SK-N-SH (cell line): ENCODE measurements around the gene MAPRE2. TPM values are rescaled to one million over a fixed set of nuclear protein-coding genes. Genes with fewer than 3 reads are reported as not detected.
"Not testable (repeated sequence)": the region's sequence is repeated elsewhere in the genome, so short reads cannot be mapped to it uniquely, and the experiment has no call there.

ENCODE experiments used
- CTCF ChIA-PET: fragments of 300-600, 350-600 bp; formaldehyde crosslinking; extraction: SDS; loops from one replicate; lab custom pipeline; 2021; lab: Yijun Ruan, JAX
- POLR2A ChIA-PET: fragments of 350-600 bp; sonication (Branson Sonifier 250); formaldehyde crosslinking; extraction: SDS; loops from one replicate; lab custom pipeline; 2020; ENCODE audit warnings: antibody characterized with exemption, inconsistent platforms; lab: Yijun Ruan, JAX
- DNase-seq: peaks from one replicate; pipeline ENCODE4 v3.0.0; 2012
- H2AFZ ChIP-seq: fragments of 200-600 bp; sonication (generic); 2 replicates; pipeline ENCODE4 v1.8.1; 2016; ENCODE audit warnings: antibody characterized with exemption, mild to moderate bottlenecking, low read depth
- H3F3A ChIP-seq: fragments of 200-600 bp; sonication (generic); replicated peaks from 2 replicates; pipeline ENCODE3; 2016; ENCODE audit warnings: antibody characterized with exemption, mild to moderate bottlenecking; ENCODE audit not compliant: insufficient read depth
- H3K27ac ChIP-seq, 2 experiments: fragments of 200-500 bp in 1 of 2; fragments of 200-600 bp in 1 of 2; sonication (Bioruptor generic) in 1 of 2; sonication (generic), shearing (Covaris generic) in 1 of 2; 2 replicates each; pipeline versions ENCODE4 v1.5.1 to v1.6.1; 2014 to 2016; ENCODE audit warnings: low read depth in 2 of 2, inconsistent platforms in 1 of 2, low read length in 1 of 2, mild to moderate bottlenecking in 1 of 2, mixed read lengths in 1 of 2
- H3K27me3 ChIP-seq: fragments of 200-600 bp; sonication (generic), shearing (Covaris generic); 2 replicates; pipeline ENCODE4 v1.6.1; 2016; ENCODE audit warnings: mixed run types; ENCODE audit not compliant: insufficient read depth
- H3K36me3 ChIP-seq, 2 experiments: fragments of 200-500 bp in 1 of 2; fragments of 200-600 bp in 1 of 2; sonication (Bioruptor generic) in 1 of 2; sonication (generic) in 1 of 2; replicated peaks in 1 of 2; 2 replicates each; pipeline versions ENCODE3 to v1.5.1; 2014 to 2016; ENCODE audit warnings: low read length in 1 of 2, mild to moderate bottlenecking in 1 of 2; ENCODE audit not compliant: insufficient read depth in 2 of 2, control insufficient read depth in 1 of 2
- H3K4me1 ChIP-seq, 2 experiments: fragments of 200-500 bp in 1 of 2; fragments of 200-600 bp in 1 of 2; sonication (Bioruptor generic) in 1 of 2; sonication (generic), shearing (Covaris generic) in 1 of 2; 2 replicates each; pipeline versions ENCODE4 v1.5.1 to v1.6.1; 2014 to 2016; ENCODE audit warnings: low read depth in 1 of 2, low read length in 1 of 2, mixed run types in 1 of 2; ENCODE audit not compliant: insufficient read depth in 2 of 2, control insufficient read depth in 1 of 2
- H3K4me2 ChIP-seq: fragments of 200-600 bp; sonication (generic), shearing (Covaris generic); 2 replicates; pipeline ENCODE4 v1.6.1; 2017; ENCODE audit warnings: mixed run types
- H3K4me3 ChIP-seq, 2 experiments: fragments of 200-500 bp in 1 of 2; fragments of 200-600 bp in 1 of 2; sonication (Bioruptor generic) in 1 of 2; sonication (generic), shearing (Covaris generic) in 1 of 2; 2 replicates each; pipeline versions ENCODE4 v1.5.1 to v1.8.1; 2014 to 2016; ENCODE audit warnings: low read depth in 2 of 2, inconsistent platforms in 1 of 2, low read length in 1 of 2, mild to moderate bottlenecking in 1 of 2, mixed read lengths in 1 of 2, moderate library complexity in 1 of 2
- H3K79me2 ChIP-seq: fragments of 200-600 bp; sonication (generic); 2 replicates; pipeline ENCODE4 v1.8.1; 2017; ENCODE audit warnings: mild to moderate bottlenecking; ENCODE audit not compliant: insufficient read depth
- H3K9ac ChIP-seq: fragments of 200-600 bp; sonication (generic); 2 replicates; pipeline ENCODE4 v1.6.1; 2017; ENCODE audit warnings: mixed run types
- H3K9me2 ChIP-seq: fragments of 200-600 bp; sonication (generic); 2 replicates; pipeline ENCODE4 v1.6.1; 2017; ENCODE audit warnings: mixed run types
- H3K9me3 ChIP-seq: fragments of 200-600 bp; sonication (generic); 2 replicates; pipeline ENCODE4 v1.6.1; 2017; ENCODE audit warnings: mixed run types, mild to moderate bottlenecking, moderate library complexity
- H4K20me1 ChIP-seq: fragments of 200-600 bp; sonication (generic); 2 replicates; pipeline ENCODE4 v1.6.1; 2017; ENCODE audit warnings: mild to moderate bottlenecking, mixed run types; ENCODE audit not compliant: insufficient read depth
- FOSL2 ChIP-seq: IDR thresholded peaks from 2 replicates; pipeline ENCODE4 v1.4.0; 2012; ENCODE audit warnings: low read depth, mild to moderate bottlenecking, moderate library complexity, borderline replicate concordance
- FOXJ3 ChIP-seq: sonication (generic); formaldehyde crosslinking; IDR thresholded peaks from 2 replicates; pipeline ENCODE4 v1.5.1; 2020; ENCODE audit warnings: mild to moderate bottlenecking, missing genetic modification reagents
- FOXM1 ChIP-seq: IDR thresholded peaks from 2 replicates; pipeline ENCODE4 v1.4.0; 2012; ENCODE audit warnings: low read depth, mild to moderate bottlenecking
- MXI1 ChIP-seq: IDR thresholded peaks from 2 replicates; pipeline ENCODE4 v1.6.1; 2012; ENCODE audit warnings: mild to moderate bottlenecking, low read depth, low read length, improper control_type of control experiment
- POLR2AphosphoS5 ChIP-seq: IDR thresholded peaks from 2 replicates; pipeline ENCODE4 v1.6.1; 2012; ENCODE audit warnings: low read depth, low read length
- RAD21 ChIP-seq: IDR thresholded peaks from 2 replicates; pipeline ENCODE4 v1.6.1; 2012; ENCODE audit warnings: mild to moderate bottlenecking, low read length
- RCOR1 ChIP-seq: fragments of 150-350 bp; IDR thresholded peaks from 2 replicates; pipeline ENCODE4 v1.6.1; 2017; ENCODE audit warnings: antibody characterized with exemption, low read length
- RFX5 ChIP-seq: IDR thresholded peaks from 2 replicates; pipeline ENCODE4 v1.6.1; 2012; ENCODE audit warnings: mild to moderate bottlenecking, improper control_type of control experiment, low read length
- RXRA ChIP-seq: IDR thresholded peaks from 2 replicates; pipeline ENCODE4 v1.4.0; 2012; ENCODE audit warnings: low read depth, mild to moderate bottlenecking, borderline replicate concordance
- SIN3A ChIP-seq: IDR thresholded peaks from 2 replicates; pipeline ENCODE4 v1.6.1; 2012; ENCODE audit warnings: low read depth, mild to moderate bottlenecking, low read length, moderate library complexity, borderline replicate concordance
- TEAD4 ChIP-seq: IDR thresholded peaks from 2 replicates; pipeline ENCODE4 v1.4.0; 2012; ENCODE audit warnings: mild to moderate bottlenecking, borderline replicate concordance; ENCODE audit not compliant: insufficient read depth
- WGBS: methylation state at CpG from one replicate; pipeline ENCODE4 v1.1.6; 2017; ENCODE audit warnings: low lambda C conversion rate; 5-methylcytosine and 5-hydroxymethylcytosine counted together
- polyA plus RNA-seq, 3 experiments: library from polyadenylated mRNA; depleted of rRNA; stranded (reverse); fragments of >200 nt; gene quantifications; 2 replicates each; pipeline ENCODE4 v1.2.3, GENCODE V29; 2012
- TF ChIP-seq, protein P1 (sequence below): fragments of 150-350 bp; IDR thresholded peaks from 2 replicates; pipeline ENCODE4 v1.6.1; 2017; ENCODE audit warnings: antibody characterized with exemption, low read length, low read depth, borderline replicate concordance
- TF ChIP-seq, protein P2 (sequence below): IDR thresholded peaks from 2 replicates; pipeline ENCODE4 v1.4.0; 2012; ENCODE audit warnings: low read depth, borderline replicate concordance
- TF ChIP-seq, protein P3 (sequence below): fragments of 200-600 bp; sonication (generic); IDR thresholded peaks from 2 replicates; pipeline ENCODE4 v1.6.1; 2017; ENCODE audit warnings: antibody characterized with exemption, mild to moderate bottlenecking, moderate library complexity

The MAPRE2 gene
- polyA plus RNA-seq, 1 of the 3 experiments (the other 2 are of a cell fraction): 11.5 TPM

DNA sequence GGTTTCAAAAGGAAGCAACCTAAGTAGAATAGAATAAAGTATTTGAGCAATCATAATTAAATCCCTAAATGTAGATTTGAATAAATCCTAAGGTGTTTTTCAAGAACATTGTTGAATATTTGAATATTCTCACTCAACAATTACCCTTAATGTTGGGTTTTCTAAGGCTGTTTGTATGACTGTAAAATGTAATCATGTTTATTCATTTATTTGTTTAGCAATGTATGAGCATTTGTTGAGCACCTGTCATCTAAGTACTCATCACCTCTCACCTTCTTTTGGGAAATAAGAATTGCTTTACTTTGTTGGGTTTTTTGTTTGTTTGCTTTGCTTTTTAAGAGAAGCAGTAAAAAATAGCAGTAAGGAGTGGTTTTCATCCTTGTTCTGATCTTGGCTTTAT, 66.0 kb downstream of the MAPRE2 start (continued):
- TF ChIP-seq, protein P1, sequence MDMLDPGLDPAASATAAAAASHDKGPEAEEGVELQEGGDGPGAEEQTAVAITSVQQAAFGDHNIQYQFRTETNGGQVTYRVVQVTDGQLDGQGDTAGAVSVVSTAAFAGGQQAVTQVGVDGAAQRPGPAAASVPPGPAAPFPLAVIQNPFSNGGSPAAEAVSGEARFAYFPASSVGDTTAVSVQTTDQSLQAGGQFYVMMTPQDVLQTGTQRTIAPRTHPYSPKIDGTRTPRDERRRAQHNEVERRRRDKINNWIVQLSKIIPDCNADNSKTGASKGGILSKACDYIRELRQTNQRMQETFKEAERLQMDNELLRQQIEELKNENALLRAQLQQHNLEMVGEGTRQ: no peak
- TF ChIP-seq, protein P2, sequence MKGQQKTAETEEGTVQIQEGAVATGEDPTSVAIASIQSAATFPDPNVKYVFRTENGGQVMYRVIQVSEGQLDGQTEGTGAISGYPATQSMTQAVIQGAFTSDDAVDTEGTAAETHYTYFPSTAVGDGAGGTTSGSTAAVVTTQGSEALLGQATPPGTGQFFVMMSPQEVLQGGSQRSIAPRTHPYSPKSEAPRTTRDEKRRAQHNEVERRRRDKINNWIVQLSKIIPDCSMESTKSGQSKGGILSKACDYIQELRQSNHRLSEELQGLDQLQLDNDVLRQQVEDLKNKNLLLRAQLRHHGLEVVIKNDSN: no peak
- no peak for TF ChIP-seq SIN3A
- no peak for TF ChIP-seq RAD21
- no peak for TF ChIP-seq RFX5
- no peak for TF ChIP-seq FOXM1
- no peak for TF ChIP-seq MXI1
- TF ChIP-seq RCOR1: no peak

DNA sequence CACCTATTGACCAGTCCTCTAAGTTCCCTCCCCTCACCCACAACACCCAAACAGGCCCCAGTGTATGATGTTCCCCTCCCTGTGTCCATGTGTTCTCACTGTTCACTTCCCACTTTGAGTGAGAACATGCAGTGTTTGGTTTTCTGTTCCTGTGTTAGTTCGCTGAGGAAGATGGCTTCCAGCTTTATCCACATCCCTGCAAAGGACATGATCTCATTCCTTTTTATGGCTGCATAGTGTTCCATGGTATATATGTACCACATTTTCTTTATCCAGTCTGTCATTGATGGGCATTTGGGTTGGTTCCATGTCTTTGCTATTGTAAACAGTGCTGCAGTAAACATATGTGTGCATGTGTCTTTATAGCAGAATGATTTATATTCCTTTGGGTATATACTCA, 66.9 kb downstream of the MAPRE2 start:
- DNase-seq, H3K79me2 ChIP-seq, H3K4me2 ChIP-seq, H3K27me3 ChIP-seq, H3K36me3 ChIP-seq, H2AFZ ChIP-seq, H3K9ac ChIP-seq, H3K27ac ChIP-seq, H3K9me2 ChIP-seq, H3K4me3 ChIP-seq, H3K9me3 ChIP-seq, H3F3A ChIP-seq, H4K20me1 ChIP-seq, CTCF ChIA-PET, POLR2A ChIA-PET: not testable (repeated sequence)
- whole genome bisulfite sequencing: 88% methylated on average over 1 of the region's 1 CpG
- H3K4me1 ChIP-seq: peaks cover 0 to 13% of the 10 kb centered on the region in 2 experiments; a peak in 1 of 4 replicates

DNA sequence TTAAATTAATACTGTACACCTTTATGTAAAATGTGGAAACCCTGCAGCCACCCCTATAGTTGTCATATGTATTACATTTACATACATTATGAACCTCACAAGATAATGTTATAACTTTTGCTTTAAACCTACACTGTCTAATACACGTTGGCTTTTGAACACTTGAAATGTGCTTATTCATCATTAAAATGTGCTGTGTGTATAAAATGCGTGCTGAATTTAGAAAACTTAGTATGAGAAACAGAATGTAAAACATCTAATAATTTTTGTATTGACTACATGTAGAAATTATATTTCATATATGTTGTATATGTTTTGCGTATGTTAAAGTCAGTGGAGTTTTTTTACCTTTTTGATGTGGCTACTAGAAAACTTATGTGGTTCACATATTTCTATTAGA, 68.8 kb downstream of the MAPRE2 start:
- Histone ChIP-seq H2AFZ (no peak overlapping the region), H3K4me2 (no peak overlapping the region), H4K20me1 (no peaks in the 10 kb centered on the region), H3K36me3 (peaks cover 0 to 3% of the 10 kb centered on the region in 2 experiments), H3K4me3 (no peak overlapping the region), H3F3A (no peaks in the 10 kb centered on the region), H3K27me3 (no peaks in the 10 kb centered on the region), H3K9ac (no peak overlapping the region), H3K27ac (no peak overlapping the region), H3K9me2 (no peaks in the 10 kb centered on the region), H3K79me2 (no peaks in the 10 kb centered on the region), H3K9me3 (no peaks in the 10 kb centered on the region), H3K4me1 (peaks cover 0 to 13% of the 10 kb centered on the region in 2 experiments; a peak in 1 of 4 replicates)
- ChIA-PET CTCF (interaction anchor here (0.9 to 1.1 kb wide), 3 partner anchors 13 to 131 kb away, joined by 3 to 6 read pairs (median 3); no protein-coding TSS in a partner anchor), POLR2A (no interaction called here)
- no peak for DNase-seq
- TF ChIP-seq, protein P2: no peak
- no peak for TF ChIP-seq FOXJ3 (CRISPR knock-in tag)
- no peak for TF ChIP-seq RFX5
- TF ChIP-seq RXRA: no peak
- no peak for TF ChIP-seq SIN3A
- no peak for TF ChIP-seq POLR2AphosphoS5
- TF ChIP-seq, protein P3, sequence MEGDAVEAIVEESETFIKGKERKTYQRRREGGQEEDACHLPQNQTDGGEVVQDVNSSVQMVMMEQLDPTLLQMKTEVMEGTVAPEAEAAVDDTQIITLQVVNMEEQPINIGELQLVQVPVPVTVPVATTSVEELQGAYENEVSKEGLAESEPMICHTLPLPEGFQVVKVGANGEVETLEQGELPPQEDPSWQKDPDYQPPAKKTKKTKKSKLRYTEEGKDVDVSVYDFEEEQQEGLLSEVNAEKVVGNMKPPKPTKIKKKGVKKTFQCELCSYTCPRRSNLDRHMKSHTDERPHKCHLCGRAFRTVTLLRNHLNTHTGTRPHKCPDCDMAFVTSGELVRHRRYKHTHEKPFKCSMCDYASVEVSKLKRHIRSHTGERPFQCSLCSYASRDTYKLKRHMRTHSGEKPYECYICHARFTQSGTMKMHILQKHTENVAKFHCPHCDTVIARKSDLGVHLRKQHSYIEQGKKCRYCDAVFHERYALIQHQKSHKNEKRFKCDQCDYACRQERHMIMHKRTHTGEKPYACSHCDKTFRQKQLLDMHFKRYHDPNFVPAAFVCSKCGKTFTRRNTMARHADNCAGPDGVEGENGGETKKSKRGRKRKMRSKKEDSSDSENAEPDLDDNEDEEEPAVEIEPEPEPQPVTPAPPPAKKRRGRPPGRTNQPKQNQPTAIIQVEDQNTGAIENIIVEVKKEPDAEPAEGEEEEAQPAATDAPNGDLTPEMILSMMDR: no peak
- no peak for TF ChIP-seq TEAD4
- no peak for TF ChIP-seq FOSL2
- WGBS: 96% methylated on average over 3 of the region's 3 CpGs
